Globus pallidus (tissue), 1 donor: ENCODE data around the gene PTBP3.

Source experiments
- DNase-seq: peaks from one replicate; pipeline ENCODE4 v3.0.0-alpha.2; 2015; ENCODE audit warnings: low spot score

Gene PTBP3

GRCh38 chr9:112168197-112168596 is 165.2 kb downstream of the PTBP3 start:
- no peak for DNase-seq
